Activated CD8-positive, alpha-beta T cell treated with anti-CD3 and anti-CD28 coated beads for 36 hours (primary cell): ENCODE data around the gene KCNE5. TPM values are rescaled to one million over a fixed set of nuclear protein-coding genes. Genes with fewer than 3 reads are reported as not detected.
"Not testable (repeated sequence)": the region's sequence is repeated elsewhere in the genome, so short reads cannot be mapped to it uniquely, and the experiment has no call there.

Source experiments
- ATAC-seq: fragments of 200-7000 bp; cut with Tn5 transposase; one replicate; pipeline ENCODE4 v1.10.0; 2021; ENCODE audit warnings: mild to moderate bottlenecking, moderate library complexity
- CTCF ChIA-PET: fragments of 350-600 bp; sonication (Branson Sonifier 250); formaldehyde crosslinking; loops from one replicate; lab custom pipeline; 2021; ENCODE audit warnings: antibody characterized with exemption; lab: Charles Lee
- POLR2A ChIA-PET: fragments of 350-600 bp; sonication (Branson Sonifier 250); formaldehyde crosslinking; loops from one replicate; lab custom pipeline; 2021; ENCODE audit warnings: antibody characterized with exemption; lab: Charles Lee
- DNase-seq: peaks from one replicate; pipeline ENCODE4 v3.0.0-alpha.2; 2020
- H3K27ac Mint-ChIP-seq: one replicate; pipeline ENCODE4 v1.8.0; 2021; ENCODE audit warnings: mild to moderate bottlenecking, mixed read lengths
- H3K27me3 Mint-ChIP-seq: one replicate; pipeline ENCODE4 v1.8.0; 2021; ENCODE audit warnings: mixed read lengths
- H3K36me3 Mint-ChIP-seq: one replicate; pipeline ENCODE4 v1.8.0; 2021; ENCODE audit warnings: low read depth, mixed read lengths
- H3K4me1 Mint-ChIP-seq: one replicate; pipeline ENCODE4 v1.8.0; 2021; ENCODE audit warnings: low read depth, mixed read lengths
- H3K4me3 Mint-ChIP-seq: one replicate; pipeline ENCODE4 v1.8.0; 2021; ENCODE audit warnings: mild to moderate bottlenecking, moderate library complexity, mixed read lengths
- H3K9me3 Mint-ChIP-seq: one replicate; pipeline ENCODE4 v1.8.0; 2021; ENCODE audit warnings: mixed read lengths
- intact Hi-C: fragments of 100-400 bp; cut with micrococcal nuclease; formaldehyde crosslinking; loops from one replicate; pipeline ENCODE4 v1.10.0; 2022
- total RNA-seq, 2 experiments: library from RNA; stranded (reverse); gene quantifications; one replicate each; pipeline ENCODE4 v1.2.3, GENCODE V29; 2021
- TF ChIP-seq, protein P1 (sequence below): fragments of 200-600 bp; IDR thresholded peaks from one replicate; pipeline ENCODE4 v1.8.0; 2022; ENCODE audit warnings: antibody characterized with exemption, mild to moderate bottlenecking

KCNE5 gene
- total RNA-seq, 2 experiments from 2014 or later: 0.29 to 0.34 TPM

DNA sequence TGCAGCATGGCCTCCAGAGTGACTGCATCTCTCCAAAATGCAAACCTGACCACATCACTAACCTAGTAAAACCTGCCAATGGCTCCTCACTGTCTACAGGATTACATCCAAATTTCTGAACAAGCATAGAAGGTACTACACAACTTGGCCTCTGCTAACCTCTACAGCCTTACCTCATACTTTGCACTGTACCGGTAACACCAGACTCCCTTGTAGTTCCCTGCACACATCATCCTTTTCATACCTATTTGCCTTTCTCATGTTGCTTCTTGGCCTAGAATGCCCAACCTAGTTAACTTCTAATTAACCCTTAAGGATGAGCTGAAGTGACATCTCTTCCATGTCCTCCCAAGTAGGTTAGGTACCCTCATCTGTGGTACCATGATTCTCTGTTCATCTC lies 33.4 kb upstream of the KCNE5 start:
- CTCF ChIA-PET: no interaction called here
- Mint-ChIP-seq H3K27ac (no peak overlapping the region), H3K4me1 (peaks cover 4% of the 10 kb centered on the region), H3K27me3 (no peaks in the 10 kb centered on the region), H3K36me3 (peaks cover 56% of the 10 kb centered on the region), H3K9me3 (peaks cover 4% of the 10 kb centered on the region), H3K4me3 (no peak overlapping the region)
- TF ChIP-seq, protein P1, sequence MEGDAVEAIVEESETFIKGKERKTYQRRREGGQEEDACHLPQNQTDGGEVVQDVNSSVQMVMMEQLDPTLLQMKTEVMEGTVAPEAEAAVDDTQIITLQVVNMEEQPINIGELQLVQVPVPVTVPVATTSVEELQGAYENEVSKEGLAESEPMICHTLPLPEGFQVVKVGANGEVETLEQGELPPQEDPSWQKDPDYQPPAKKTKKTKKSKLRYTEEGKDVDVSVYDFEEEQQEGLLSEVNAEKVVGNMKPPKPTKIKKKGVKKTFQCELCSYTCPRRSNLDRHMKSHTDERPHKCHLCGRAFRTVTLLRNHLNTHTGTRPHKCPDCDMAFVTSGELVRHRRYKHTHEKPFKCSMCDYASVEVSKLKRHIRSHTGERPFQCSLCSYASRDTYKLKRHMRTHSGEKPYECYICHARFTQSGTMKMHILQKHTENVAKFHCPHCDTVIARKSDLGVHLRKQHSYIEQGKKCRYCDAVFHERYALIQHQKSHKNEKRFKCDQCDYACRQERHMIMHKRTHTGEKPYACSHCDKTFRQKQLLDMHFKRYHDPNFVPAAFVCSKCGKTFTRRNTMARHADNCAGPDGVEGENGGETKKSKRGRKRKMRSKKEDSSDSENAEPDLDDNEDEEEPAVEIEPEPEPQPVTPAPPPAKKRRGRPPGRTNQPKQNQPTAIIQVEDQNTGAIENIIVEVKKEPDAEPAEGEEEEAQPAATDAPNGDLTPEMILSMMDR: no peak
- POLR2A ChIA-PET: no interaction called here
- ATAC-seq: no peak
- intact Hi-C loops: no loop called here
- no peak for DNase-seq

DNA sequence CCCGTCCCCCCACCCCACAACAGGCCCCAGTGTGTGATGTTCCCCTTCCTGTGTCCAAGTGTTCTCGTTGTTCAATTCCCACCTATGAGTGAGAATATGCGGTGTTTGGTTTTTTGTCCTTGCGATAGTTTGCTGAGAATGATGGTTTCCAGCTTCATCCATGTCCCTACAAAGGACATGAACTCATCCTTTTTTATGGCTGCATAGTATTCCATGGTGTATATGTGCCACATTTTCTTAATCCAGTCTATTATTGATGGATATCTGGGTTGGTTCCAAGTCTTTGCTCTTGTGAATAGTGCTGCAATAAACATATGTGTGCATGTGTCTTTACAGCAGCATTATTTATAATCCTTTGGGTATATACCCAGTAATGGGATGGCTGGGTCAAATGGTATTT lies 32.4 kb upstream of the KCNE5 start:
- H3K4me3 Mint-ChIP-seq, intact Hi-C loops, ATAC-seq, H3K27ac Mint-ChIP-seq, CTCF ChIA-PET, H3K4me1 Mint-ChIP-seq, H3K9me3 Mint-ChIP-seq, H3K27me3 Mint-ChIP-seq, DNase-seq, POLR2A ChIA-PET: not testable (repeated sequence)
- H3K36me3 Mint-ChIP-seq: peaks cover 51% of the 10 kb centered on the region

DNA sequence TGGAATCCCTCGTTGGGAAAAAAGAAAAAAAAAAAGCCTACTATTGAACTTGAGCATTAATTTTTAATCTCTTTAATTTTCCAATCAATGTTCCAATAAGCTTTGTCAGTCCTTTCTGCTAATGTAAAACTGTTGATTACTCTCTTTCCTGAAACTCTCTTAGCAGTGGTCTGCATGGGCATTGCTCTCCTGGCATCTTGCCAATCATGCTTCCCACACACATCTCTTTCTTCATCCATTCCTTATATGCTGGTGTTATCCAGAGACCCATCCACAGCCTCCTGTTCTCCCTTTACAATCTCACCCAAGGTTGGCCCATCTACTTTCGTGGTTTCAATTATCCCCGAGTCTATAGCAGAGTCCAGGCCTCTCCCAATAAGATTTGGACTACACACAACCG lies 31.8 kb upstream of the KCNE5 start:
- TF ChIP-seq, protein P1: no peak
- Mint-ChIP-seq H3K4me1 (peaks cover 4% of the 10 kb centered on the region), H3K27me3 (no peaks in the 10 kb centered on the region), H3K4me3 (no peak overlapping the region), H3K9me3 (peaks cover 4% of the 10 kb centered on the region), H3K36me3 (peaks cover 51% of the 10 kb centered on the region), H3K27ac (no peak overlapping the region)
- ATAC-seq (no peak), DNase-seq (no peak)
- intact Hi-C loops: no loop called here
- CTCF ChIA-PET: no interaction called here
- POLR2A ChIA-PET: no interaction called here

DNA sequence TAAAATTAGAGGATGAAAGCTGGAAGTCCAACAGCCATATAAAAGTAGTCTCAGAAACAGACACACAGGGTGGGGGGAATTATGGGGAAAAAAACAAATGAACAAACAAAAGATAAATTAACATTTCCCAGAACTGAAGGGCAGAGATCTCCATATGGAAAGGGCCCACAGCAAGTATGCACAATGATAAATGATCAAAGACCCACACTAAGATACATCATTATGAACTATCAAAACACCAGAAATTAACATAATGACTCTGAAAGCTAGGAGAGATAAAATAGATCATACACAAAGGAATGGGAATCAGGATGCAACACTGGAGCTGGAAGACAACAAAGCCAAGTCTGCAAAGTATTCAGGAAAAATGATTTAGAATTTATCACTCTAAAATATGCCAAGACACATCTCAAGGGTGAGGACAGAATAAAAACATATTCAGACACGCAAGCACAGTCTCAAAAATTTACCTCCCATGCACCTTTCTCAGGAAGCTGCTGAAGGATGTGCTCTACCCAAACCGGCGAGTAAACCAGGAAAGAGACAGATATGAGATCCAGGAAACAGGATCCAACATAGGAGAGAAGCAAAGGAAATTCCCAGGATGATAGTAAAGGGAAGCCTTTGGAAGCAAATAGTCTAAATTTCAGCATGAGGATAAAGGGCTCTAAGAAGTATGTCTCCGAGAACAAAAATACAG lies 30.7 kb upstream of the KCNE5 start:
- Mint-ChIP-seq H3K27me3 (no peaks in the 10 kb centered on the region), H3K27ac (no peak overlapping the region), H3K36me3 (peaks cover 54% of the 10 kb centered on the region), H3K4me3 (no peak overlapping the region), H3K4me1 (peaks cover 4% of the 10 kb centered on the region), H3K9me3 (peaks cover 4% of the 10 kb centered on the region)
- no peak for DNase-seq
- CTCF ChIA-PET: interaction anchor here (1.2 kb wide), 1 partner anchor 235 kb away, joined by 4 read pairs; no protein-coding TSS in a partner anchor
- intact Hi-C loops: no loop called here
- no peak for ATAC-seq
- TF ChIP-seq, protein P1: no peak
- POLR2A ChIA-PET: interaction anchor here (0.6 kb wide), 1 partner anchor 595 kb away, joined by 3 read pairs; no protein-coding TSS in a partner anchor

DNA sequence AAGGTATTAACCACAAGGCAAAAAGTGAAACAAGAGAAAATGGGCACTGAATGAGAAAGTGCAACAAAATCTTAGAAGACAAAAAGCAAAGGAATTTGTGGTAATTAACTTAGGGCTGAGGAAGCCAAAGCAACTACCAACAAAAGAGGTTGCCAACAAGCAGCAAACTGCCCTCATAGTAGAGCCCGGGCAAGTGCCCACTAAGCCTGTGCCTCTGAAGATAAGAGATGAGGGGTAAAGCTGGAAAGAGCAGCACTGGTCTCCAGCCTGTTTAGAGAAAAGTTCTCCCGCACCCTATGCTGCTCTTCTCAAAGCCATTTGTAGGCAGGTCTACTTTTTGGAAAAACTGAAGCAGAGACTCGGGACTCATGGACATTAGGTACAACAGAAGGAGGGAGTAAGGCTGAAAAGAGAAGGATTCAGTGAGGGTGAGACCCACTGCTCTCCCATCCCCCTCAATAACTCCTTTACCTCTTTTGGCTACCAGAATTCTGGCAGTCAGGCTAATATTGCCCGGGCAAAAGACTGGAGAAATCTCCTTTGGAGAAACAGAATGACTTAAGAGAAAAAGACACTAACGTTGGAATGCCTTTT lies 29.6 kb upstream of the KCNE5 start:
- ATAC-seq: no peak
- H3K4me1 Mint-ChIP-seq: peaks cover 4% of the 10 kb centered on the region
- DNase-seq: no peak
- H3K36me3 Mint-ChIP-seq: peaks cover 45% of the 10 kb centered on the region
- ChIA-PET CTCF (interaction anchor here (1.2 kb wide), 1 partner anchor 236 kb away, joined by 4 read pairs; no protein-coding TSS in a partner anchor), POLR2A (no interaction called here)
- H3K4me3 Mint-ChIP-seq: no peak overlapping the region
- no peak overlapping the region for H3K27ac Mint-ChIP-seq
- intact Hi-C loops: no loop called here
- H3K9me3 Mint-ChIP-seq: peaks cover 4% of the 10 kb centered on the region
- no peaks in the 10 kb centered on the region for H3K27me3 Mint-ChIP-seq
- TF ChIP-seq, protein P1: no peak

DNA sequence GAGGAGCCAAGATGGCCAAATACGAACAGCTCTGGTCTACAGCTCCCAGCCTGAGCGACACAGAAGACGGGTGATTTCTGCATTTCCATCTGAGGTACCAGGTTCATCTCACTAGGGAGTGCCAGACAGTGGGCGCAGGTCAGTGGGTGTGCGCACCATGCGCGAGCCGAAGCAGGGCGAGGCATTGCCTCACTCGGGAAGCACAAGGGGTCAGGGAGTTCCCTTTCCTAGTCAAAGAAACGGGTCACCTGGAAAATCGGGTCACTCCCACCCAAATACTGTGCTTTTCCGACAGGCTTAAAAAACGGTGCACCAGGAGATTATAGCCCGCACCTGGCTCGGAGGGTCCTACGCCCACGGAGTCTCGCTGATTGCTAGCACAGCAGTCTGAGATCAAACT lies 19.7 kb upstream of the KCNE5 start:
- intact Hi-C loops, H3K4me3 Mint-ChIP-seq, POLR2A ChIA-PET, H3K9me3 Mint-ChIP-seq, DNase-seq, H3K27ac Mint-ChIP-seq, CTCF ChIA-PET, H3K27me3 Mint-ChIP-seq, ATAC-seq, H3K4me1 Mint-ChIP-seq: not testable (repeated sequence)
- peaks cover 17% of the 10 kb centered on the region for H3K36me3 Mint-ChIP-seq
